HG03196 (cell line): ENCODE data around the gene RNF41.

Source experiments
- ATAC-seq: cut with Tn5 transposase; IDR thresholded peaks from one replicate; pipeline ENCODE4 v1.9.1; 2021; ENCODE audit not compliant: unreplicated experiment

Gene RNF41

DNA sequence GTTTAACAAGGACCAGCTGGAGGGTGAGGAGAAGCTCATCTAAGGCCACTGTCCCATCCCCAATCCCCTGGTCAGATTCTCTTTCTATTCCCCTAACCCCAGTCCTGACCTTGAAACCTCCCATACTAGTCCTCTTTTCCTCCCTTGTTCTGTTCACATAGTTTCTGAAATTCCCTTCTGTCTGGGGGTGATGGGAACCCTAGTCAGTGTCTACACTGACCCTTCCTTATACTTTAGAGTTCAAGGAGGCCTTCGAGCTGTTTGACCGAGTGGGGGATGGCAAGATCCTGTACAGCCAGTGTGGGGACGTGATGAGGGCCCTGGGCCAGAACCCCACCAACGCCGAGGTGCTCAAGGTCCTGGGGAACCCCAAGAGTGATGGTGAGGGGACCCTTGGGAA lies 66.9 kb downstream of the RNF41 start:
- no peak for ATAC-seq

DNA sequence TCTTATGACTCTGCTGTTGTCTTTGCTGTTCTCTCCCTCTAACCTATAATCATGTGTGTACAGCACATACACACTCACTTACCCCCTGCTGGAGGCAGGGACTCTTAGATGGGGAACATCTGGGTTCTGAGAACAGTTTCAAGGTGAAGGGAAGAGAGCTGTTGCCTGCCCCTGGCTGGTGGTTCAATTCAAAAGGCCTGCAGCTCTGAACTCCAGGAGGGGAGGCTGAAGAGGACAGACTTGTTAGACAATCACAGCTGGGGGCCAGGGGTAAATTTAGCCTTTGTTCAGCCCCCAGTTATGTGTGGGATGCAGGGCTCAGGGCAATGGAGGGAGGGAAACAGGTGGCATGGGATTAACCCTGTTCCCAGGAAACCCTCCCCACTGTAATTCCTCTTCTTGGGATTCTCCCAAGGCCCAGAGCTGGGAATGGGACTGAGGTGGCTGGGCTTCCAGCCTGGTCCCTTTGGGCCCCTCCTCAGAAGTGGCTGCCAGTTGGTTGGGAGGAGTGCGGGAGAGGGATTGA lies 67.4 kb downstream of the RNF41 start:
- ATAC-seq, result no peak

DNA sequence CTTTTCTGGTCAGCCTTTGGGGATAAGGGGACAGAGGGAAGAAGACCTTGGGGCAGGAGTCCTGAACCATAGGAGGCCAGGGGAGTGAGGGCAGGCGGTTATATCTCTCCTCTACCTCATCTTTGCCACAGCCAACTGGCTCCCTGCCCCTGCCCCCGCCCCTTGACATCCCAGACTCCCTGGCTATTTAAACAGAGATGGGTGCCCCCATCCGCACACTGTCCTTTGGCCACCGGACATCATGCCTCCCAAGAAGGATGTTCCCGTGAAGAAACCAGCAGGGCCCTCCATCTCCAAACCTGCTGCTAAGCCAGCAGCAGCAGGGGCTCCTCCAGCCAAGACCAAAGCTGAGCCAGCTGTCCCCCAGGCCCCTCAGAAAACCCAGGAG lies 68.0 kb downstream of the RNF41 start:
- ATAC-seq, result no peak

DNA sequence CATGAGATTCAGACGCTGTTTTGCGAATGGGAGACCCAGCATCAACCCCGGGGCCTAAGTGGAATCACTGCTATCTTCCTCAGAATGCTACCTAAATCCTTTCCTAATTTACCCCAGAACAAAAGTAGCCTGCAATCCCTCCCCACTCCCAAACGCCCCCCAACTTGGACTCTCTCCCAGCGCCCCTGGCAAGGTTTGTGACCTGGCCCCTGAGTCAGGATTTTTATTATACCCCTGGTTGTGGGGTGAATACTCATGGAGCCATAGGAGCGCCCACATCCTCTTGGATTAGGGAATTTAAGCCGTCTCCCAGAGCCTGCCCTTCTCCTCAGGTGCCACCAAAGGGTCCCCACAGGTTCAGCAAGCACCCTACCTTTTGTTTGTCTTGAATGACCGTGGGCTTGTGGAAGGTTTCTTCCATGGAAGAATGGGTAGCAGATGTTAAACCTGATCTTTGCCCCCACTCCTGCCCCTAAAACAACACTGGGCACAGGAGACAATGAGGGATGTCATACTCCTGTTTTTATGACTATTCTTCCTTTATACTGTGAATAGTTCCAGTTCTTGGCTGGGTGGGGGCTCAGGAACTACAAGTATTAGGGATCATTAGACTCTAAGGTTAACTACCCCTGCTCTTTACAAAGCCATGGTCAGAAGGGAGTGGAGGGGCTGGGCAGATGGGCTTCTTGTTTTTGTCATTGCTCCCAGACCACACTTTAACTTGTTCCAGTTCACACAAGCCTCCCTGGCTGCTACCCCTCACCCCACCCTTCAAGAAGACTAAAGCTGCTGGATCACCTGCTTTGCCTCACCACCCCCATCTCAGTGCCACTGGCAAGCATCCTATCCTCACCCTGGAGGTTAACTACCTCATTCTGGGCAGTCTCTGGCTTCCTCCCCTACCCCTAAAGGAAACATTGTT lies 68.7 kb downstream of the RNF41 start:
- no peak for ATAC-seq
